NB4 (cell line): ENCODE measurements around the gene IWS1.

ENCODE experiments used
- DNase-seq: peaks from one replicate; pipeline ENCODE4 v3.0.0; 2010; ENCODE audit warnings: low read depth
- H3K4me3 ChIP-seq: one replicate; pipeline ENCODE4 v1.5.1; 2011; ENCODE audit warnings: mild to moderate bottlenecking, low read depth, low read length, moderate library complexity
- MYC ChIP-seq: IDR thresholded peaks from 2 replicates; pipeline ENCODE4 v1.6.1; 2011; ENCODE audit warnings: low read depth, low read length
- POLR2A ChIP-seq: IDR thresholded peaks from 2 replicates; pipeline ENCODE4 v1.6.1; 2011; ENCODE audit warnings: mild to moderate bottlenecking; ENCODE audit not compliant: insufficient read length; ENCODE audit errors: extremely low read depth
- TF ChIP-seq, protein P1 (sequence below): IDR thresholded peaks from 2 replicates; pipeline ENCODE4 v1.6.1; 2011; ENCODE audit warnings: low read depth, low read length
- TF ChIP-seq, protein P2 (sequence below): IDR thresholded peaks from one replicate; pipeline ENCODE4 v1.5.1; 2012; ENCODE audit warnings: low read depth, low read length

IWS1 gene

DNA sequence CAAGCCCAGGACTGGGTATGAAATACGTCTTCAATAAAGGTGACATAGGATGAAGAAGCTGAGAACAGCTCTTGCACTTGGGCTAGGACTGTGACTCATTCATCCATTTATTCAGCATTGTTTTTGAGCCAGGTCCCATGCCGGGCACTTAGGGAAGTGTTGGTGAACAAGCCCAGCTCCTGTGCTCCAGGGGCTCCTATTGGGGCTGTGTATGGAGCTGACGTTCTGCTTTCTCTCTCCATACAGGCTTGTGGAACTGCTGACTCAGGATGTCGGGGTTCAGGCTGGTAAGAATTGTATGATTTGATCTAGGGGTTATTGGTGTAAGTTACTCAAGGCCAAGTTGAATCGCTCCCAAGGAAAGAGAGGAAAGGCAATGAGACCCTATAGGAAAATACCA, 33.2 kb upstream of the IWS1 start:
- DNase-seq, result no peak
- TF ChIP-seq, protein P1, sequence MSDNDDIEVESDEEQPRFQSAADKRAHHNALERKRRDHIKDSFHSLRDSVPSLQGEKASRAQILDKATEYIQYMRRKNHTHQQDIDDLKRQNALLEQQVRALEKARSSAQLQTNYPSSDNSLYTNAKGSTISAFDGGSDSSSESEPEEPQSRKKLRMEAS, result no peak
- TF ChIP-seq, protein P2, sequence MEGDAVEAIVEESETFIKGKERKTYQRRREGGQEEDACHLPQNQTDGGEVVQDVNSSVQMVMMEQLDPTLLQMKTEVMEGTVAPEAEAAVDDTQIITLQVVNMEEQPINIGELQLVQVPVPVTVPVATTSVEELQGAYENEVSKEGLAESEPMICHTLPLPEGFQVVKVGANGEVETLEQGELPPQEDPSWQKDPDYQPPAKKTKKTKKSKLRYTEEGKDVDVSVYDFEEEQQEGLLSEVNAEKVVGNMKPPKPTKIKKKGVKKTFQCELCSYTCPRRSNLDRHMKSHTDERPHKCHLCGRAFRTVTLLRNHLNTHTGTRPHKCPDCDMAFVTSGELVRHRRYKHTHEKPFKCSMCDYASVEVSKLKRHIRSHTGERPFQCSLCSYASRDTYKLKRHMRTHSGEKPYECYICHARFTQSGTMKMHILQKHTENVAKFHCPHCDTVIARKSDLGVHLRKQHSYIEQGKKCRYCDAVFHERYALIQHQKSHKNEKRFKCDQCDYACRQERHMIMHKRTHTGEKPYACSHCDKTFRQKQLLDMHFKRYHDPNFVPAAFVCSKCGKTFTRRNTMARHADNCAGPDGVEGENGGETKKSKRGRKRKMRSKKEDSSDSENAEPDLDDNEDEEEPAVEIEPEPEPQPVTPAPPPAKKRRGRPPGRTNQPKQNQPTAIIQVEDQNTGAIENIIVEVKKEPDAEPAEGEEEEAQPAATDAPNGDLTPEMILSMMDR, result no peak
- TF ChIP-seq POLR2A (no peak), MYC (no peak)
- no peak overlapping the region for H3K4me3 ChIP-seq

DNA sequence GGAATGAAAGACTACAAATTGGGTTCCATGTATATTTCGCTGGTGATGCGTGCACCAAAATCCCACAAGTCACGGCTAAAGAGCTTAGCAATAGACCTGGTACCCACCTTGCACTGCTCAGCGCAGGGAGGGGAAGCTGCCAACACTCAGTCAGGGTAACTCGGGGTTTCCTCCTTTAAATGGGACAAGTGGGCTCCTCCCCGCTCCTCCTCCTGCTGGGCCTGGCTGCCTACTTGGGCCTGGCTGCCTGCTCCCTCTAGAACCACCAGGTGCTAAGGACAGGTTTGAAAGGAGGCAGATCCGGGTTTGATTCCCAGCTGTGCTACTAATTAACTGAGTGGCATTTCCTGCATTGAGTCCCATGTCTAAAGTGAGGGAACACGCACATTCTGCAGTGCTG, 32.6 kb upstream of the IWS1 start:
- TF ChIP-seq, protein P2, result no peak
- TF ChIP-seq, protein P1, result no peak
- TF ChIP-seq POLR2A (no peak), MYC (no peak)
- DNase-seq, result no peak
- no peak overlapping the region for H3K4me3 ChIP-seq

DNA sequence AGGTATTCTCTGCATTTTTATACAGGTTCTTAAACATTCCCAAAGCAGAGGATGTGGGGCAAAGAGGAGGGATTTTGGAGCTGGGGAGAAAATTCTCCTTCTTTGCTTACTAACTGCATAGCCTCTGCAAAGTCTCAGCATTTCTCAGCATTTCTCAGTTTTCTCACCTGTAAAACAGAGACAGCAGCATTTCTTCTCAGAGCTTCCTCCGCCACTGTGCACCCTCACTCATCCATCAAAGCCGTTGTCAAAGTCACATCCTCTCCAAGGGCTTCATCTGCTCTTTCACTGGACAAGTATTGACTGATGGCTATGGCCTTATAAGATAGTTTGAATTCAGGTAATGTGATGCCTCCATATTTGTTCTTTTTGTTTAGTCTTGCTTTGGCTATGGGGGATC, 26.6 kb upstream of the IWS1 start:
- no peak for DNase-seq
- no peak overlapping the region for H3K4me3 ChIP-seq
- no peak for TF ChIP-seq POLR2A
- TF ChIP-seq, protein P2, result no peak

DNA sequence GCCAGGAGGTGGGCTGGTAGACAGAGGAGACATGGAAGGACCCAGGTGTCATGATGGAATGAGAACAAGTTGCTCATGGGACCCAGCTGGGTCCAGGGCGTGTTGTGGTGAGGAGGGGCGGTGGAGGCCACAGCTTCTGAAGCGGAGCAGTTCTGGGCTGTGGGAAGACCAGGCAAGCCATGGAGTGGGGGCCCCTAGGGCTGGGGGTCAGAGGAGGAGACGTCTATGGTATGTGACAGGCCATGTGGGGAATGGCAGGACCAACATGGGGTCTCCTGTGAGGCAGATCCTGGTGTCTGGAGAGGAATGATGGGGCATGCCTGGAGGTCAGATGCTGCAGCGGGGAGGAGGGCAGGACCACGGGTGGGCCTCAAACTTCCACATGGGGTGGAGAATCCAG, 26.0 kb upstream of the IWS1 start:
- no peak for TF ChIP-seq POLR2A
- TF ChIP-seq, protein P2, result no peak
- no peak for TF ChIP-seq MYC
- TF ChIP-seq, protein P1, result no peak
- H3K4me3 ChIP-seq, result no peak overlapping the region
- DNase-seq, result no peak

DNA sequence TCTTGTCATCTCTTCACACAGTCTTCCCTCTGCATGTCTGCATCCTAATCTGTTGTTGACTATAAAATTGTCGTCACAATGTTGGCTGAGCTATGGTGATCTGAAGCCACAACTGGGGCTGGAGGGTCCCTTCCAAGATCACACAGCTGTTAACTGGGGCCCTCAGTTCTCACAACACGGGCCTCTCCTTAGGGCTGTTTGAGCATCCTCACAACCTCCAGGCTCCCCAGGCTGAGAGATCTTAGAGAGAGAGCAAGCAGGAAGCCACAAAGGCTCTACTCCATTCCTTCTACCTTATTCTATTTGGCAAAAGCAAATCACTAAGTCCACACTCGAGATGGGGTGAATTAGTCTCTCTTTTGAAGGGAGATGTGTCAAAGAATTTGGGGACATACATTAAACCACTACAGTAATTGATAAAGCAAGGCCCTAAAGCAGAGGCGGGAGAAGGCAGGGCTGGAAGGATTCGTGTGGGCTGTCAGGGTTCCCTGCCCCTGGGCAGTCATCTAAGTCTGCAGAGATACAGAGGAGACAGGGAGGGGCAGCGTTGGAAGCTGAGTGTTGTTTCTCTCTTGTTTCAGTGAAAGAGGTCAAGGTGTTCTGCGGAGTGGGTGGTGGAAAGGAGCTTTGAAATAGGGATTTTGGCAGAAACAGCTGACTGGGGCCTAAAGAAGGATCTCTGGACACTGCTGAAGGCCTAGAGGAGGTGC, 25.1 kb upstream of the IWS1 start:
- TF ChIP-seq MYC, result no peak
- TF ChIP-seq, protein P2, result no peak
- TF ChIP-seq POLR2A, result no peak
- TF ChIP-seq, protein P1, result no peak
- no peak overlapping the region for H3K4me3 ChIP-seq
- DNase-seq, result no peak

DNA sequence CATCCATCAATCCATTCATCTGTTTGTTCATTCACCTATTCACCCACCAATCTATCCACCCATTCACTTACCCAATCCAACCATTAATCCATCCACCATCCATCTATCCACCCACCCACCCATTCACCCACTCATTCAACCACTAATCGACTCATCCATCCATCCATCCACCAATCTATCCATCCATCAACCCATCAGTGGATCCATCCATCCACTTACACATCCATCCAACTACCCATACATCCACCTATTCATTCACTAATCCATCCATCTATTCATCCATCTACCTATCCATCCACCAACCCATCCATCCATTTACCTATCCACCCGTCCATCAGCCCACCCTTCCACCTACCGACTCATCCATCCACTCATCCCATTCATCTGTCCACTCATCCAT, 20.5 kb upstream of the IWS1 start:
- TF ChIP-seq, protein P2, result no peak
- TF ChIP-seq POLR2A (no peak), MYC (no peak)
- TF ChIP-seq, protein P1, result no peak
- no peak for DNase-seq
- no peak overlapping the region for H3K4me3 ChIP-seq
